Measurements from ENCODE around the gene FGF8. TPM values are rescaled to one million over a fixed set of nuclear protein-coding genes. Genes with fewer than 3 reads are reported as not detected.

FGF8 gene
- total RNA-seq, 2 experiments from 2014 or later = 0.38 TPM; not detected in 1

DNA sequence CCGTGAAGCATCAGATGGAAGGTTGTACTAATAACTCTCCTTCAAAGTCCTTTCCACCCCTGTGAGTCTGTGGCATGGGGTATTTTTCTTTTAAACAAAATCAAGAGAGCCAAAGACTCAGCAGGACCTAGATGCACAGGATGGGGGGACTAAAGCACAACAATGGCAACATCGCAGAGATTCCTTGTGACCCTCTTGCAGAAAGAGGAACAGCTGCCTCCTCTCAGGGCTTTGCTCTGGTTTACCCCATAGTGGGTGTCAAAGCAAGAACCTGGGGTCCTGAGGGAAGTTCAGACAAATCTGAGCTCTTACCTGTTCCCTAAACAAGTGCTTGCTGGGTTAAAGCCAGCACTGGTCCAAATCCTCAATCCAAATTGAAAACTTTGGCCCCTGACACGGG is 39.2 kb downstream of the FGF8 start:
- intact Hi-C loops (cut with micrococcal nuclease) = no loop called here
- no peak for ATAC-seq
- H3K36me3 Mint-ChIP-seq (ENCODE audit: low read depth) = no peaks in the 10 kb centered on the region
- H3K4me1 Mint-ChIP-seq (ENCODE audit: low read depth) = no peaks in the 10 kb centered on the region
- no peak overlapping the region for H3K4me3 Mint-ChIP-seq
- H3K27me3 Mint-ChIP-seq = peaks cover 12% of the 10 kb centered on the region
- no peak for DNase-seq
- no peak overlapping the region for H3K27ac Mint-ChIP-seq
- POLR2A ChIA-PET = no interaction called here
- TF ChIP-seq, protein P1, sequence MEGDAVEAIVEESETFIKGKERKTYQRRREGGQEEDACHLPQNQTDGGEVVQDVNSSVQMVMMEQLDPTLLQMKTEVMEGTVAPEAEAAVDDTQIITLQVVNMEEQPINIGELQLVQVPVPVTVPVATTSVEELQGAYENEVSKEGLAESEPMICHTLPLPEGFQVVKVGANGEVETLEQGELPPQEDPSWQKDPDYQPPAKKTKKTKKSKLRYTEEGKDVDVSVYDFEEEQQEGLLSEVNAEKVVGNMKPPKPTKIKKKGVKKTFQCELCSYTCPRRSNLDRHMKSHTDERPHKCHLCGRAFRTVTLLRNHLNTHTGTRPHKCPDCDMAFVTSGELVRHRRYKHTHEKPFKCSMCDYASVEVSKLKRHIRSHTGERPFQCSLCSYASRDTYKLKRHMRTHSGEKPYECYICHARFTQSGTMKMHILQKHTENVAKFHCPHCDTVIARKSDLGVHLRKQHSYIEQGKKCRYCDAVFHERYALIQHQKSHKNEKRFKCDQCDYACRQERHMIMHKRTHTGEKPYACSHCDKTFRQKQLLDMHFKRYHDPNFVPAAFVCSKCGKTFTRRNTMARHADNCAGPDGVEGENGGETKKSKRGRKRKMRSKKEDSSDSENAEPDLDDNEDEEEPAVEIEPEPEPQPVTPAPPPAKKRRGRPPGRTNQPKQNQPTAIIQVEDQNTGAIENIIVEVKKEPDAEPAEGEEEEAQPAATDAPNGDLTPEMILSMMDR (IDR thresholded peaks at IDR 0.05) = no peak
- CTCF ChIA-PET = interaction anchor here (1.3 kb wide), 1 partner anchor 134 kb away, joined by 4 read pairs; no protein-coding TSS in a partner anchor
- no peaks in the 10 kb centered on the region for H3K9me3 Mint-ChIP-seq

DNA sequence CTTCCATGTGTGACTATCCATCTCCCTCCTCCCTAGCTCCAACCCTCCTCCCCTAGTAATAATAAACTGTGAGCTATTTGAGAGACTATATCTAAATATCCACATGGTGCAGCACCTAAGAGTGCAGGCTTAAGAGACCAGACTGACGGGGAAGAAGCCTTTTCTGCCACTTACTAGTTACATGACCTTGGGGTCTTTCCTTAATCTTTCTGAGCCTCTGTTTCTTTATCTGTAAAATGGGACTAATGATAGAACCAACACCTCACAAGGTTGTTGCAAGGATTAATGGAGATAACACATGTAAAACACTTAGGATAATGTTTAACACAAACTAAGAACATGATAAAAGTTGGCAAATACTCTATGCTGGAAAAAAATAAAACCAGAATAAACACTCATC is 43.8 kb downstream of the FGF8 start:
- Mint-ChIP-seq H3K4me1 (ENCODE audit: low read depth) (no peaks in the 10 kb centered on the region), H3K27ac (no peak overlapping the region), H3K27me3 (peaks cover 14% of the 10 kb centered on the region), H3K4me3 (no peak overlapping the region), H3K36me3 (ENCODE audit: low read depth) (no peaks in the 10 kb centered on the region), H3K9me3 (no peaks in the 10 kb centered on the region)
- DNase-seq (no peak), ATAC-seq (no peak)
- CTCF ChIA-PET = interaction anchor here (1.3 kb wide), 1 partner anchor 49 kb away, joined by 3 read pairs; no protein-coding TSS in a partner anchor
- POLR2A ChIA-PET = no interaction called here
- TF ChIP-seq, protein P1 (IDR thresholded peaks at IDR 0.05) = no peak
- intact Hi-C loops (cut with micrococcal nuclease) = no loop called here

DNA sequence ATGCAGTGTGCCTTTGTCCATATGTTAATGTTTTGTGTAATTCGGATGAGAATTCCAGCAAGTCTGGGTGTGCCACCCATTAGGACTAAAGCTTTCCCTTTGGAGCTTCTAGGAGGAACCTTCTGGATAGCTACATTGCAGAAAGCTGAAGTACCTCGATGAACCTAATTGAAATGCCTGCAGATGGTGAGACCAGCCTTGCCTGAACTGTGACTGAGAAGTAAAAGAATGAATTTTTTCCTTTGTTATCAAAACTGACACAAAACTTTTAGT is 49.9 kb downstream of the FGF8 start:
- ChIA-PET CTCF (interaction anchor here (2.0 kb wide), 1 partner anchor 123 kb away, joined by 5 read pairs; no protein-coding TSS in a partner anchor), POLR2A (no interaction called here)
- Mint-ChIP-seq H3K9me3 (no peaks in the 10 kb centered on the region), H3K27ac (no peak overlapping the region), H3K27me3 (peaks cover 11% of the 10 kb centered on the region), H3K36me3 (ENCODE audit: low read depth) (no peaks in the 10 kb centered on the region), H3K4me1 (ENCODE audit: low read depth) (no peaks in the 10 kb centered on the region), H3K4me3 (no peak overlapping the region)
- intact Hi-C loops (cut with micrococcal nuclease) = no loop called here
- no peak for ATAC-seq
- TF ChIP-seq, protein P1 (IDR thresholded peaks at IDR 0.05) = no peak
- no peak for DNase-seq

GRCh38 chr10:101725296-101726114 is 50.4 kb downstream of the FGF8 start:
- no peaks in the 10 kb centered on the region for H3K9me3 Mint-ChIP-seq
- ChIA-PET POLR2A (no interaction called here), CTCF (interaction anchor here (2.0 kb wide), 1 partner anchor 123 kb away, joined by 5 read pairs; no protein-coding TSS in a partner anchor)
- intact Hi-C loops (cut with micrococcal nuclease) = no loop called here
- peaks cover 13% of the 10 kb centered on the region for H3K27me3 Mint-ChIP-seq
- DNase-seq (no peak), ATAC-seq (no peak)
- TF ChIP-seq, protein P1 (IDR thresholded peaks at IDR 0.05) = no peak
- H3K27ac Mint-ChIP-seq = no peak overlapping the region
- H3K4me3 Mint-ChIP-seq = no peak overlapping the region
- H3K4me1 Mint-ChIP-seq (ENCODE audit: low read depth) = no peaks in the 10 kb centered on the region
- no peaks in the 10 kb centered on the region for H3K36me3 Mint-ChIP-seq (ENCODE audit: low read depth)

DNA sequence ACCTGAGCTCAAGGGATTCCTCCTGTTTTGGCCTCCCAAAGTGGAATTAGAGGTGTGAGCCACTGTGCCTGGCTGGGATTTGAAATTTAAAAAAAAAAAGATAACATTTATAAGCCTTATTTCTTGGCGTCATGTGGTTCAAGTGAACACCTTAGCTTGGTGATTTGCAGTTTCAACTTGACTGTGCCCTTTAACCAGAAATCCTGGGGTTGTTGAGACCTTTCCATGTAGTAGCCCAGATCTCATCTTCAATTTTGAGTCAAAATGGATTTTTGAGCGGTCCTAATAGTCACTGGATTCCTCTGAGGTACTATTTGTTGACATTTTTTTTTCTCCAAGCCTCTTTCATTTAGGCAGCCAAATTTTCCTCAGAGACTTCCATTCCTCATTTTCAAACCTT is 51.5 kb downstream of the FGF8 start:
- TF ChIP-seq, protein P1 (IDR thresholded peaks at IDR 0.05) = no peak
- ChIA-PET CTCF (interaction anchor here (0.9 to 2.0 kb wide), 2 partner anchors 49 to 122 kb away, joined by 3 to 5 read pairs; no protein-coding TSS in a partner anchor), POLR2A (no interaction called here)
- no peak for ATAC-seq
- H3K27me3 Mint-ChIP-seq = peaks cover 11% of the 10 kb centered on the region
- no peak overlapping the region for H3K4me3 Mint-ChIP-seq
- no peaks in the 10 kb centered on the region for H3K36me3 Mint-ChIP-seq (ENCODE audit: low read depth)
- no peak overlapping the region for H3K27ac Mint-ChIP-seq
- no peaks in the 10 kb centered on the region for H3K9me3 Mint-ChIP-seq
- intact Hi-C loops (cut with micrococcal nuclease) = no loop called here
- no peak for DNase-seq
- no peaks in the 10 kb centered on the region for H3K4me1 Mint-ChIP-seq (ENCODE audit: low read depth)
